COR-L47 (cell line): ENCODE measurements around the gene SYNJ2BP.

Experiments used
- DNase-seq: peaks from one replicate; lab custom pipeline; 2025; lab: John Stamatoyannopoulos, UW

The SYNJ2BP gene

DNA sequence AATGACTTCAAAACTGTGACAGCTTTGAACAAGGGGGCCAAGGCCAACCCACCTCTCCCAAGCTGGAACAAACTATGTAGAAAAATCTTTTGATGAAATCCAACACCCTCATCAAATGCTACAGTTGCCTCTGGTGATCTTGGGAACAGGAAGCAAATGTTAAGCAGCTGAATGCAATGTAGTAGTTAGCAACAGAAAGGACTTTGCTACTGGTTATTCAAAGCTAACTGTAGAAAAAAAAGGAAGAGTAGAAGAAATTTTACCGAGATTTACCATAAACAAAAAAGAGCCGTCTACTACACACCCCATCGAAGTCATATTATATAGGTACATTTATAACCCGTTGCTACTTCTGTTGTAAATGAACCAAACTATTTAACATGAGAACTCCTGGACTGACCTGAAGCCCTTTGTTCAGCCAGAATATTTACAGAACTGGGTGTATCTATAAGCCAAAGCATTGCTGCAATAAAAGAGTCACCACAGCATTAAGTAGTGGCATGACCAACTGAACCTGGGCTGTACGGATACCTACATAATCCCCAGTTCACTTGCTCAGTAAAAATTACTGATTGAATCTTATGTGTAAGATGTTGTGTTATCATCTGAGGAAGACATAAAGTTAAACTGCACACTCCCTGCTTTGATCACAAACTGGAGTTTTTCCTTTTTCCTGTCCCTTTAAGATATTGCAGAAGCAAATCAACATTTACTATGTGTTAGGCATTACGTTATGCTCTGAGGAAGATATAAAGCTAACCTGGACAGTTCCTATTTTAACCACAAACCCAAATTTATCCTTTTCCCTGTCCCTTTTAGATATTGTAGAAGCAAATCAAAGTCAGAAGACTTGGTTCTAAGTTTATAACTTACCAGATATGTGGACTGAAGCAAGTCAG is 25.1 kb downstream of the SYNJ2BP start:
- no peak for DNase-seq

DNA sequence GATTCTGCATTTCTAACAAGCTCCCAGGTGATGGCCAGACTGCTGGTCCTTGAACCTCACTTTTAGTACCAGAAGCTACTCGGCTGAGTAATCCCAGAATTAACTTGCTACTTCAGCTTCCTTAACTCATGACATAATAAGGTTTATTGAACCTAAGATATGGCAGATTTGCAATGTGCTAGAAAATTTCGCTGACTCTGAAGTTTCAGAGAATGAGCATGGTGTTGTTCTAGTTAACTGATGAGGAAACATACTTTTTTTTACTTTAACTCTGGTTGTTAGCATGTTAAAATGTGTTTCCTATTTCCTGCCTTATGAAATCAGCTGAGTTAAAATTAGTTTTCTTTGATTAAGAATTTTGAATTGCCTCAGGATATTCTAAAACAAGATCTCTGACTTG is 34.4 kb downstream of the SYNJ2BP start:
- DNase-seq = no peak

DNA sequence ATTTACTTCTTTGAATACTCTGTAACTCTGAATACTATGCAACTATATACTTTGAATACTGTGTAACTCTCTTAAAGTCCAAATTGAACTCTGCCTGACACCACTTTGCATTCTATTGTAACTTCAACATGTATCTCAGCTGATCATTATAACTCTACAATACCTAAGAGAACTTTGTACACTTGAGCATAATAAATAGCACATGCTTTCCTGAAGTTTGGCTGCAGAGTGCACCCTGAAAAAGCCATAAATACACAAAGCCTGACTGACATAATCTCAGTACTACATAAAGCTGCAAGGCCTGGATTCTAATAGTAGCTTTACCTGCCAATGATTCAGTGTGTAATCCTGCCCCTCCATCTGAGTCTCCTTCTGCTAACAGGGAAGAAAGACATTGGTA is 36.1 kb downstream of the SYNJ2BP start:
- no peak for DNase-seq

DNA sequence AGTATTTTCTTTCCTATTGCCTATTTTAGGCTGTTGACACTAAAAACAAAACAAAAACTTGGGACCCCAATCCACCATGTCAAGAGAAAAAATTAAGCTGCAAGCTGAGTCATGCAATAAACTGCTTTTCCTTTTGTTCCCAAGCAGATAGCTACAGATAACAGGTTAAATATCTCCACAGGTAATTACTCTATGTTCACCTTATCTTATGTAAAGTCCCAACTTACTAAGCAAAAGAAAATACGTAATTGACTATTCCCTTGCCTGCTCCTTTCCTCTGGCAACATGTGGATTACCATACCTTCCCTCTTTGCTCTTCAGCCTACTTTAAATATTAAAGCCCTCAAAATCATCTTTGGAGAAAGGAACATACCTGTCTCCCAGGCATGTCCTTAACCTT is 38.2 kb downstream of the SYNJ2BP start:
- no peak for DNase-seq
